GM21529 (cell line): ENCODE results near the gene NR6A1.

ENCODE experiments used
- ATAC-seq: cut with Tn5 transposase; IDR thresholded peaks from one replicate; pipeline ENCODE4 v1.9.1; 2021; ENCODE audit not compliant: unreplicated experiment

Gene NR6A1

DNA sequence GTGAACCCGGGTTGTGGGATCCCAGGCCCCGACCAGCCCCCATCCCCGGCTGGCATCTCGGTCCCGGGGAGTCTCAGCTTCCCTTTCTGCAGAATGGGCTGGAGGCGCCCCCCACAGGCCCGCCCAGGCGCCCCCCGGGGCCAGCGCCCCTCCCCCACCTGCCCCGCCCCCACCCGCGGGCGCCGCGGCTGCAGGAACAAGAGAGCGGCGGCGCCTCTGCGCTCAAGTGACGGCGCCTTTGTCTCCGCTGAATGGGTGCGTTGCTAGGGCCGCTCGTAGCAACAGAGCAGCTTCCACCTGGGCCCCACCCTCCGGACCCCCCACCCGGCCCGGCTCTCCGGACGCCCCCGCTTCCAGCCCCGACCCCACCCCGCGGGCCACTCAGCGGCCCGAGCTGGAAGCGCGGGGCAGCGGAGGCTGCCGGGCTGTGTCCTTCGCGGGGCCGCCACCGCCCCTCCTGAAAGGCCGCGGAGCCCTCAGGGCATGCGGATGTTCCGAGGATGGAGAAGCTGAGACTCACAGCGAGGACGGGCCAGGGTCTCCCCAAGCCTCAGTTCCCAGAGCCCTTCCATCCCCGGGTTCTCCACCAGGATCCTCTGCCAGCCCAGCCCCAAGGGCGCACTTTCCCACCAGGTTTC, 293.3 kb downstream of the NR6A1 start:
- ATAC-seq = no peak

GRCh38 chr9:124477211-124477647, 293.9 kb downstream of the NR6A1 start:
- ATAC-seq = no peak

- ATAC-seq = no peak
These were observed 295.0 kb downstream of the NR6A1 start for GRCh38 chr9:124475868-124476690.

- no peak for ATAC-seq
These were observed 295.8 kb downstream of the NR6A1 start for GRCh38 chr9:124475158-124475867.

- ATAC-seq = no peak
These were observed 297.0 kb downstream of the NR6A1 start for GRCh38 chr9:124474151-124474550.

DNA sequence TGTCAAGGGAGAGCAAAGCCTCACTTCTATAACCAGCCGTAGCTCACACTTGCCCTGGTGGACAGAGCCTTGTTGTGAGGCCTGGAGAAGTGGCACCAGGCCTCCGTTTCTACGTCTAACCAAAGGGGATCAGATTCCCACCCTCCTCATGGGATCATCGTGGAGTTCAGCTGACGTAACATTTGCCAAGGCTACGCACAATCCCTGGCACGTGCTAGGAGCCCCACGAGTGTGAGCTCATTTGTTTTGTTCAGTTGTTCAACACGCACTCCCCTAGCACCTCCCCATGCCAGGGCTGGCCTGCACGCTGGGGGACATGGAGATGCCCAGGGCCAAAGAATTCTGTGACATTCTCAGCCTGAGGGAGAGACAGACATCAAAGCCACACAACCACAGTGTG, 297.8 kb downstream of the NR6A1 start:
- ATAC-seq = no peak

- ATAC-seq = no peak
These were observed 298.3 kb downstream of the NR6A1 start for GRCh38 chr9:124472770-124473169.

DNA sequence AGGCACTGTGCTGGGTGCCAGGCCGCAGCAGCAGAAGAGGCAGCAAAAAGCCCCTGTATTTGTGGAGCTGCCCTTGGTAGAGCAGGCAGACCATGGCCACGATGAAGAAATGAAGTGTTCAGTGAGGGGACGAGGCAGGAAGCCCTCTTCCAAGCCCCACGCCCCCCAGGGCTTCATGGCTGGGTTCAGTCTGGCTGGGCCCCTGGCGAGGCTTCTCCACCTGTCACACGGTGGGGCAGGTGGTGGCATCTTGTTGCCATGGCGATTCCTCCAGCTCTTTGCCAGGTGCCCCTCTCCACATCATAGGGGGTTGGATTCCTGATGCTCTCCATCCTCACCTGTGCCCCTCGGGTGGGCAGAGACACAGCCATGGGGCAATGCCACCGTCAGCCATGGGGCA, 299.4 kb downstream of the NR6A1 start:
- no peak for ATAC-seq

DNA sequence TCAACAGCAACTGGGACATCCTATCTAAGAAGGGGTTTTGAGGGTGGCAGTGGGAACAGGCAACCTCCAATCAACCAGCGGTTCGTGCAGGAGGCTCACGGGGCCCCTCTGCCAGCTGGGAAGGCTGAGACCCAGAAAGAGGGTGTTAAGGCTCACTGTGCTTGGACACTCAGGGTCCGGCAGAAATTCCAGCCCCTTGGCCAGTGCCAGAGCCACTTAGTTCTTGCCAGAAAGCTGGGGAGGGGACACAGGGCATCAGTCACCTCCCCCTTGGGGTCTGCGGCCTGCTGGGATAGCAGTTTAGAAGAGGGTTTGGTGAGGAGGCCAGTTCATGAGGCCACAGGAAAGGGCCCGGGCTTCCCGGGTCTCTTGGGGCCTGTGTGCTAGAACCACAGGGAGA, 300.4 kb downstream of the NR6A1 start:
- no peak for ATAC-seq

DNA sequence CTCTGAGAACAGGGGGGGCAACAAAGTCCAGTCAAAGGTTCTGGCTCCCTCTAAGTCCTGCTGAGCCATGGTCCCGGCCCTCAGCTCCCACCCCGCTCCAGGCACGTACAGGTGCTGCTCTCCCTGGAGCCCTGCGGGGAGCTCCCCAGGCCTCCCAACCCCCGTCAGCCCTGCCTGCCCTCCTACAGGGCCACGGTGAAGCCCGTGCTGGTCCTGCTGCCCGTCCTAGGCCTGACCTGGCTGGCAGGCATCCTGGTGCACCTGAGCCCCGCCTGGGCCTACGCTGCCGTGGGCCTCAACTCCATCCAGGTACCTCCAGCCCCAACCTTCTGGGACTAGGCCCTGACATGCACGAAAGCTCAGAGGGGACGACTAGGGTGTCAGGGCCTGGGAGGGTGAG, 300.8 kb downstream of the NR6A1 start:
- ATAC-seq = no peak

GRCh38 chr9:124469011-124469832, 301.9 kb downstream of the NR6A1 start:
- no peak for ATAC-seq

GRCh38 chr9:124468061-124468740, 302.9 kb downstream of the NR6A1 start:
- no peak for ATAC-seq

DNA sequence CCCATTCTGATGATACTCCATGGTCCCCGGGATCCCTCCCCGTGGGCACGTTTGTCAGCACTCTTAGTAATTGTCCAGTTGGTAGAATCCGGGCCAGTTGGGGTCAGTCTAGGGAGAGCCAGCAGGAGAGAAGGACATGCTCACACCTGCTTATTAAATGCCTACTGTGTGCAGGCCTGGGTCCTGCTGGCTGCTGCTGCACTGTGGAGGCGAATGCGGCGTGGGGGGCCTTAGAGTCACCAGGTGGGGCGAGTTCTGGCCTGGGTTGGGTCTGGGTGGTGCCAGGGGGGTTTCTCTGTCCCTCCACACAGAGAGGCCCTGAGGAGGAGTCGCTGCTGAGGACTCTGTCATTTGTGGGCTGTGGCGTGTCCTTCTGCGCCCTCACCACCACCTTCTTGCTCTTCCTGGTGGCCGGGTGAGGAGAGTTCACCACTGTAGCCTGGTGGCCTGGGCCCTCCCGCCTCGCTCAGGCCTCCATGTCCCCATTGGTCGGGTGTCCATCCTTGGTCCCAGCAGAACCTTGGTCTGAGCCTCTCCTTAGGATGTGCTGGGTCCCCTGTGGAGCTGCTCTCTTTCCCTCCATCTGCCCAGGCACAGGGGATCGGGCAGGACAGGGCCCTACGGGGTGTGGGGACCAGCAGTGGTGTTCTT, 303.6 kb downstream of the NR6A1 start:
- no peak for ATAC-seq
